Sigmoid colon (tissue), 4 donors: ENCODE data around the gene TAGLN.

Experiments used
- CTCF ChIP-seq, 4 experiments: fragments of 450-650 bp in 3 of 4; fragments of 200-600 bp in 1 of 4; IDR thresholded peaks; one replicate each; pipeline ENCODE4 v1.5.1; 2016 to 2019; ENCODE audit warnings: antibody characterized with exemption in 4 of 4, mild to moderate bottlenecking in 3 of 4, moderate library complexity in 2 of 4
- EP300 ChIP-seq, 4 donors: sonication (generic); formaldehyde crosslinking; IDR thresholded peaks; one replicate each; pipeline ENCODE4 v1.6.1; 2017; ENCODE audit warnings: antibody characterized with exemption in 4 of 4
- POLR2A ChIP-seq, 2 donors: fragments of 450-650 bp; IDR thresholded peaks; one replicate each; pipeline ENCODE4 v1.6.1; 2016; ENCODE audit warnings: antibody characterized with exemption in 2 of 2, mild to moderate bottlenecking in 2 of 2, moderate library complexity in 2 of 2
- POLR2AphosphoS5 ChIP-seq, 4 donors: sonication (generic); formaldehyde crosslinking; IDR thresholded peaks; one replicate each; pipeline ENCODE4 v1.6.1; 2017; ENCODE audit warnings: antibody characterized with exemption in 4 of 4

- TF ChIP-seq POLR2AphosphoS5 (IDR thresholded peaks at IDR 0.05), result no peak
- TF ChIP-seq CTCF (IDR thresholded peaks at IDR 0.05), result no peak
- TF ChIP-seq POLR2A (IDR thresholded peaks at IDR 0.05), result no peak
- no peak for TF ChIP-seq EP300 (IDR thresholded peaks at IDR 0.05)
These were observed 24.0 kb downstream of the TAGLN start for GRCh38 chr11:117222991-117223740.
